ENCODE measurements around the gene RANBP9. TPM values are rescaled to one million over a fixed set of nuclear protein-coding genes. Genes with fewer than 3 reads are reported as not detected.

Gene RANBP9
- total and polyA plus RNA-seq, 9 of the 15 experiments (the other 6 are each of a cell fraction or from before 2014, with no cell fraction given) = 27.5 to 130 (median 61.5) TPM

GRCh38 chr6:13613029-13613594, 98.5 kb downstream of the RANBP9 start (continued):
- no peak for TF ChIP-seq ZBTB7A (IDR thresholded peaks at IDR 0.05; ENCODE audit: borderline replicate concordance, control insufficient read depth, low read depth, low read length)
- TF ChIP-seq EHMT2 (IDR thresholded peaks at IDR 0.05) = peak; percentile 18; the same call in 1 of the 2 replicates
- TF ChIP-seq GTF2F1 (IDR thresholded peaks at IDR 0.05; ENCODE audit: low read depth, low read length) = no peak
- no peak for TF ChIP-seq HDAC2 (IDR thresholded peaks at IDR 0.05)
- TF ChIP-seq, protein P1, sequence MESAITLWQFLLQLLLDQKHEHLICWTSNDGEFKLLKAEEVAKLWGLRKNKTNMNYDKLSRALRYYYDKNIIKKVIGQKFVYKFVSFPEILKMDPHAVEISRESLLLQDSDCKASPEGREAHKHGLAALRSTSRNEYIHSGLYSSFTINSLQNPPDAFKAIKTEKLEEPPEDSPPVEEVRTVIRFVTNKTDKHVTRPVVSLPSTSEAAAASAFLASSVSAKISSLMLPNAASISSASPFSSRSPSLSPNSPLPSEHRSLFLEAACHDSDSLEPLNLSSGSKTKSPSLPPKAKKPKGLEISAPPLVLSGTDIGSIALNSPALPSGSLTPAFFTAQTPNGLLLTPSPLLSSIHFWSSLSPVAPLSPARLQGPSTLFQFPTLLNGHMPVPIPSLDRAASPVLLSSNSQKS (CRISPR knock-in tag; IDR thresholded peaks at IDR 0.05) = no peak
- peak in 1 of 2 experiments; percentile 36; a peak in 1 of 4 replicates for TF ChIP-seq SIN3A (IDR thresholded peaks at IDR 0.05; ENCODE audit: borderline replicate concordance in 2 of 2, control insufficient read depth in 1 of 2, low read depth in 2 of 2, low read length in 2 of 2)
- no peak for TF ChIP-seq NR1H2 (CRISPR knock-in tag; IDR thresholded peaks at IDR 0.05)
- no peak for TF ChIP-seq DNMT1 (IDR thresholded peaks at IDR 0.05)
- TF ChIP-seq, protein P2, sequence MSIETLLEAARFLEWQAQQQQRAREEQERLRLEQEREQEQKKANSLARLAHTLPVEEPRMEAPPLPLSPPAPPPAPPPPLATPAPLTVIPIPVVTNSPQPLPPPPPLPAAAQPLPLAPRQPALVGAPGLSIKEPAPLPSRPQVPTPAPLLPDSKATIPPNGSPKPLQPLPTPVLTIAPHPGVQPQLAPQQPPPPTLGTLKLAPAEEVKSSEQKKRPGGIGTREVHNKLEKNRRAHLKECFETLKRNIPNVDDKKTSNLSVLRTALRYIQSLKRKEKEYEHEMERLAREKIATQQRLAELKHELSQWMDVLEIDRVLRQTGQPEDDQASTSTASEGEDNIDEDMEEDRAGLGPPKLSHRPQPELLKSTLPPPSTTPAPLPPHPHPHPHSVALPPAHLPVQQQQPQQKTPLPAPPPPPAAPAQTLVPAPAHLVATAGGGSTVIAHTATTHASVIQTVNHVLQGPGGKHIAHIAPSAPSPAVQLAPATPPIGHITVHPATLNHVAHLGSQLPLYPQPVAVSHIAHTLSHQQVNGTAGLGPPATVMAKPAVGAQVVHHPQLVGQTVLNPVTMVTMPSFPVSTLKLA (conservative IDR thresholded peaks at IDR 0.05) = peak; percentile 58; a peak in 3 of 4 replicates
- TF ChIP-seq KAT7 (CRISPR knock-in tag; IDR thresholded peaks at IDR 0.05; ENCODE audit: borderline replicate concordance) = no peak
- no peak for TF ChIP-seq POLR2H (tag; IDR thresholded peaks at IDR 0.05; ENCODE audit: low read depth)
- no peak for TF ChIP-seq CTCFL (IDR thresholded peaks at IDR 0.05; ENCODE audit: borderline replicate concordance, insufficient read depth, low read depth, low read length, poor library complexity, severe bottlenecking)
- TF ChIP-seq ZNF668 (CRISPR knock-in tag; IDR thresholded peaks at IDR 0.05) = no peak
- no peak for TF ChIP-seq MCM7 (IDR thresholded peaks at IDR 0.05)
- TF ChIP-seq ZNF780A (CRISPR knock-in tag; IDR thresholded peaks at IDR 0.05) = no peak
- no peak for TF ChIP-seq ETV6 (IDR thresholded peaks at IDR 0.05; ENCODE audit: borderline replicate concordance in 1 of 2, low read depth in 2 of 2, low read length in 1 of 2)
- no peak for TF ChIP-seq ETV6 (CRISPR knock-in tag; IDR thresholded peaks at IDR 0.05; ENCODE audit: borderline replicate concordance)

All from K562 (cell line).